Ishikawa (cell line): ENCODE results near the gene ADCY10.

Source experiments
- CEBPB ChIP-seq: IDR thresholded peaks from 2 replicates; pipeline ENCODE4 v1.6.1; 2012
- CREB1 ChIP-seq: IDR thresholded peaks from 2 replicates; pipeline ENCODE4 v1.6.1; 2012; ENCODE audit warnings: low read depth
- EGR1 ChIP-seq: IDR thresholded peaks from 2 replicates; pipeline ENCODE4 v1.6.1; 2012
- EP300 ChIP-seq: IDR thresholded peaks from 2 replicates; pipeline ENCODE4 v1.6.1; 2012; ENCODE audit warnings: borderline replicate concordance
- FOXM1 ChIP-seq: IDR thresholded peaks from 2 replicates; pipeline ENCODE4 v1.6.1; 2012; ENCODE audit warnings: low read depth, borderline replicate concordance
- NFIC ChIP-seq: IDR thresholded peaks from 2 replicates; pipeline ENCODE4 v1.6.1; 2012
- RAD21 ChIP-seq: IDR thresholded peaks from 2 replicates; pipeline ENCODE4 v1.6.1; 2012; ENCODE audit warnings: low read depth
- REST ChIP-seq: IDR thresholded peaks from 2 replicates; pipeline ENCODE4 v1.6.1; 2012; ENCODE audit warnings: low read depth, mild to moderate bottlenecking
- TAF1 ChIP-seq: IDR thresholded peaks from 2 replicates; pipeline ENCODE4 v1.6.1; 2012; ENCODE audit warnings: low read depth, mild to moderate bottlenecking
- TCF12 ChIP-seq: IDR thresholded peaks from 2 replicates; pipeline ENCODE4 v1.6.1; 2012; ENCODE audit warnings: low read depth
- TEAD4 ChIP-seq: IDR thresholded peaks from 2 replicates; pipeline ENCODE4 v1.6.1; 2012
- YY1 ChIP-seq: IDR thresholded peaks from 2 replicates; pipeline ENCODE4 v1.6.1; 2012; ENCODE audit warnings: low read depth
- TF ChIP-seq, protein P1 (sequence below): IDR thresholded peaks from 2 replicates; pipeline ENCODE4 v1.6.1; 2012

- no peak for TF ChIP-seq CREB1
- TF ChIP-seq EP300, result no peak
- no peak for TF ChIP-seq YY1
- no peak for TF ChIP-seq TAF1
- TF ChIP-seq REST, result no peak
- TF ChIP-seq NFIC, result no peak
- TF ChIP-seq, protein P1, sequence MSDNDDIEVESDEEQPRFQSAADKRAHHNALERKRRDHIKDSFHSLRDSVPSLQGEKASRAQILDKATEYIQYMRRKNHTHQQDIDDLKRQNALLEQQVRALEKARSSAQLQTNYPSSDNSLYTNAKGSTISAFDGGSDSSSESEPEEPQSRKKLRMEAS, result no peak
- no peak for TF ChIP-seq EGR1
- no peak for TF ChIP-seq TCF12
- no peak for TF ChIP-seq FOXM1
- TF ChIP-seq RAD21, result no peak
- TF ChIP-seq TEAD4, result no peak
- TF ChIP-seq CEBPB, result no peak
Observed at GRCh38 chr1:167815650-167816049, 98.3 kb downstream of the ADCY10 start.
